ENCODE results near the gene SRRM3. TPM values are rescaled to one million over a fixed set of nuclear protein-coding genes. Genes with fewer than 3 reads are reported as not detected.

Gene SRRM3
- total RNA-seq, 2 experiments from 2014 or later = not detected

- no peak for DNase-seq
- Mint-ChIP-seq H3K4me3 (no peak overlapping the region), H3K36me3 (peaks cover 10% of the 10 kb centered on the region), H3K9me3 (no peaks in the 10 kb centered on the region), H3K27ac (no peak overlapping the region), H3K4me1 (peaks cover 24% of the 10 kb centered on the region), H3K27me3 (no peaks in the 10 kb centered on the region)
These were observed 113.7 kb downstream of the SRRM3 start for GRCh38 chr7:76315364-76315763.

GRCh38 chr7:76316984-76317781, 115.5 kb downstream of the SRRM3 start:
- H3K9me3 Mint-ChIP-seq = no peaks in the 10 kb centered on the region
- peak overlapping the region; percentile 84 for H3K4me3 Mint-ChIP-seq
- DNase-seq = no peak
- peaks cover 10% of the 10 kb centered on the region for H3K36me3 Mint-ChIP-seq
- H3K27me3 Mint-ChIP-seq = no peaks in the 10 kb centered on the region
- H3K27ac Mint-ChIP-seq = peak overlapping the region; percentile 94
- H3K4me1 Mint-ChIP-seq = peaks cover 24% of the 10 kb centered on the region

GRCh38 chr7:76317782-76318487, 116.2 kb downstream of the SRRM3 start:
- Mint-ChIP-seq H3K36me3 (peaks cover 10% of the 10 kb centered on the region), H3K4me1 (peaks cover 26% of the 10 kb centered on the region), H3K9me3 (no peaks in the 10 kb centered on the region), H3K27me3 (no peaks in the 10 kb centered on the region), H3K4me3 (peak overlapping the region; percentile 84), H3K27ac (peak overlapping the region; percentile 94)
- DNase-seq = peak; percentile 97

GRCh38 chr7:76318488-76319353, 117.0 kb downstream of the SRRM3 start:
- DNase-seq = peak; percentile 74
- peak overlapping the region; percentile 84 for H3K4me3 Mint-ChIP-seq
- peaks cover 28% of the 10 kb centered on the region for H3K4me1 Mint-ChIP-seq
- peaks cover 10% of the 10 kb centered on the region for H3K36me3 Mint-ChIP-seq
- peak overlapping the region; percentile 93 for H3K27ac Mint-ChIP-seq
- H3K9me3 Mint-ChIP-seq = no peaks in the 10 kb centered on the region
- no peaks in the 10 kb centered on the region for H3K27me3 Mint-ChIP-seq

GRCh38 chr7:76325092-76325491, 123.4 kb downstream of the SRRM3 start:
- Mint-ChIP-seq H3K4me3 (no peak overlapping the region), H3K27me3 (no peaks in the 10 kb centered on the region), H3K9me3 (no peaks in the 10 kb centered on the region), H3K27ac (no peak overlapping the region), H3K4me1 (peaks cover 21% of the 10 kb centered on the region), H3K36me3 (peaks cover 38% of the 10 kb centered on the region)
- no peak for DNase-seq

- no peak overlapping the region for H3K27ac Mint-ChIP-seq
- H3K9me3 Mint-ChIP-seq = no peaks in the 10 kb centered on the region
- DNase-seq = no peak
- peaks cover 23% of the 10 kb centered on the region for H3K4me1 Mint-ChIP-seq
- H3K36me3 Mint-ChIP-seq = peaks cover 37% of the 10 kb centered on the region
- no peak overlapping the region for H3K4me3 Mint-ChIP-seq
- H3K27me3 Mint-ChIP-seq = no peaks in the 10 kb centered on the region
These were observed 124.1 kb downstream of the SRRM3 start for GRCh38 chr7:76325811-76326210.

- Mint-ChIP-seq H3K36me3 (peaks cover 40% of the 10 kb centered on the region), H3K9me3 (no peaks in the 10 kb centered on the region), H3K4me3 (no peak overlapping the region), H3K4me1 (peaks cover 23% of the 10 kb centered on the region), H3K27me3 (no peaks in the 10 kb centered on the region), H3K27ac (no peak overlapping the region)
- no peak for DNase-seq
These were observed 125.0 kb downstream of the SRRM3 start for GRCh38 chr7:76326646-76327233.

- no peak for DNase-seq
- H3K4me1 Mint-ChIP-seq = peaks cover 21% of the 10 kb centered on the region
- H3K27ac Mint-ChIP-seq = peak overlapping the region; percentile 55
- H3K36me3 Mint-ChIP-seq = peaks cover 40% of the 10 kb centered on the region
- H3K9me3 Mint-ChIP-seq = no peaks in the 10 kb centered on the region
- no peak overlapping the region for H3K4me3 Mint-ChIP-seq
- H3K27me3 Mint-ChIP-seq = no peaks in the 10 kb centered on the region
These were observed 125.9 kb downstream of the SRRM3 start for GRCh38 chr7:76327610-76328009.

- H3K4me3 Mint-ChIP-seq = no peak overlapping the region
These were observed 126.7 kb downstream of the SRRM3 start for GRCh38 chr7:76328389-76328788.

GRCh38 chr7:76329479-76329878, 127.8 kb downstream of the SRRM3 start:
- Mint-ChIP-seq H3K4me3 (no peak overlapping the region), H3K27ac (peak overlapping the region; percentile 19), H3K36me3 (peaks cover 43% of the 10 kb centered on the region), H3K9me3 (no peaks in the 10 kb centered on the region), H3K4me1 (peaks cover 23% of the 10 kb centered on the region), H3K27me3 (no peaks in the 10 kb centered on the region)
- no peak for DNase-seq

More at GRCh38 chr7:76328389-76328788, 126.7 kb downstream of the SRRM3 start:
- peaks cover 21% of the 10 kb centered on the region for H3K4me1 Mint-ChIP-seq
- DNase-seq = no peak
- no peaks in the 10 kb centered on the region for H3K27me3 Mint-ChIP-seq
- H3K36me3 Mint-ChIP-seq = peaks cover 42% of the 10 kb centered on the region
- no peak overlapping the region for H3K27ac Mint-ChIP-seq
- no peaks in the 10 kb centered on the region for H3K9me3 Mint-ChIP-seq

GRCh38 chr7:76330261-76330660, 128.6 kb downstream of the SRRM3 start:
- peaks cover 23% of the 10 kb centered on the region for H3K4me1 Mint-ChIP-seq
- H3K9me3 Mint-ChIP-seq = no peaks in the 10 kb centered on the region
- no peak for DNase-seq
- H3K36me3 Mint-ChIP-seq = peaks cover 39% of the 10 kb centered on the region
- no peak overlapping the region for H3K4me3 Mint-ChIP-seq
- H3K27me3 Mint-ChIP-seq = no peaks in the 10 kb centered on the region
- H3K27ac Mint-ChIP-seq = no peak overlapping the region

GRCh38 chr7:76330673-76331072, 129.0 kb downstream of the SRRM3 start:
- no peak for DNase-seq
- no peak overlapping the region for H3K27ac Mint-ChIP-seq
- no peaks in the 10 kb centered on the region for H3K27me3 Mint-ChIP-seq
- H3K4me3 Mint-ChIP-seq = no peak overlapping the region
- peaks cover 23% of the 10 kb centered on the region for H3K4me1 Mint-ChIP-seq
- H3K36me3 Mint-ChIP-seq = peaks cover 37% of the 10 kb centered on the region
- H3K9me3 Mint-ChIP-seq = no peaks in the 10 kb centered on the region

GRCh38 chr7:76332078-76332477, 130.4 kb downstream of the SRRM3 start:
- DNase-seq = no peak
- H3K36me3 Mint-ChIP-seq = peaks cover 32% of the 10 kb centered on the region
- no peaks in the 10 kb centered on the region for H3K27me3 Mint-ChIP-seq
- H3K4me1 Mint-ChIP-seq = peaks cover 30% of the 10 kb centered on the region
- H3K27ac Mint-ChIP-seq = no peak overlapping the region
- no peaks in the 10 kb centered on the region for H3K9me3 Mint-ChIP-seq
- no peak overlapping the region for H3K4me3 Mint-ChIP-seq

GRCh38 chr7:76333511-76334101, 131.9 kb downstream of the SRRM3 start:
- H3K4me1 Mint-ChIP-seq = peaks cover 33% of the 10 kb centered on the region
- DNase-seq = no peak
- no peaks in the 10 kb centered on the region for H3K27me3 Mint-ChIP-seq
- H3K4me3 Mint-ChIP-seq = no peak overlapping the region
- H3K36me3 Mint-ChIP-seq = peaks cover 32% of the 10 kb centered on the region
- no peaks in the 10 kb centered on the region for H3K9me3 Mint-ChIP-seq
- no peak overlapping the region for H3K27ac Mint-ChIP-seq
